Right forelimb (tissue), 1 donor: ENCODE data around the gene ATP8B2.
"Not testable (repeated sequence)": the region's sequence is repeated elsewhere in the genome, so short reads cannot be mapped to it uniquely, and the experiment has no call there.

Experiments used
- DNase-seq: peaks from one replicate; pipeline ENCODE4 v3.0.0-alpha.2; 2018

The ATP8B2 gene, protein sequence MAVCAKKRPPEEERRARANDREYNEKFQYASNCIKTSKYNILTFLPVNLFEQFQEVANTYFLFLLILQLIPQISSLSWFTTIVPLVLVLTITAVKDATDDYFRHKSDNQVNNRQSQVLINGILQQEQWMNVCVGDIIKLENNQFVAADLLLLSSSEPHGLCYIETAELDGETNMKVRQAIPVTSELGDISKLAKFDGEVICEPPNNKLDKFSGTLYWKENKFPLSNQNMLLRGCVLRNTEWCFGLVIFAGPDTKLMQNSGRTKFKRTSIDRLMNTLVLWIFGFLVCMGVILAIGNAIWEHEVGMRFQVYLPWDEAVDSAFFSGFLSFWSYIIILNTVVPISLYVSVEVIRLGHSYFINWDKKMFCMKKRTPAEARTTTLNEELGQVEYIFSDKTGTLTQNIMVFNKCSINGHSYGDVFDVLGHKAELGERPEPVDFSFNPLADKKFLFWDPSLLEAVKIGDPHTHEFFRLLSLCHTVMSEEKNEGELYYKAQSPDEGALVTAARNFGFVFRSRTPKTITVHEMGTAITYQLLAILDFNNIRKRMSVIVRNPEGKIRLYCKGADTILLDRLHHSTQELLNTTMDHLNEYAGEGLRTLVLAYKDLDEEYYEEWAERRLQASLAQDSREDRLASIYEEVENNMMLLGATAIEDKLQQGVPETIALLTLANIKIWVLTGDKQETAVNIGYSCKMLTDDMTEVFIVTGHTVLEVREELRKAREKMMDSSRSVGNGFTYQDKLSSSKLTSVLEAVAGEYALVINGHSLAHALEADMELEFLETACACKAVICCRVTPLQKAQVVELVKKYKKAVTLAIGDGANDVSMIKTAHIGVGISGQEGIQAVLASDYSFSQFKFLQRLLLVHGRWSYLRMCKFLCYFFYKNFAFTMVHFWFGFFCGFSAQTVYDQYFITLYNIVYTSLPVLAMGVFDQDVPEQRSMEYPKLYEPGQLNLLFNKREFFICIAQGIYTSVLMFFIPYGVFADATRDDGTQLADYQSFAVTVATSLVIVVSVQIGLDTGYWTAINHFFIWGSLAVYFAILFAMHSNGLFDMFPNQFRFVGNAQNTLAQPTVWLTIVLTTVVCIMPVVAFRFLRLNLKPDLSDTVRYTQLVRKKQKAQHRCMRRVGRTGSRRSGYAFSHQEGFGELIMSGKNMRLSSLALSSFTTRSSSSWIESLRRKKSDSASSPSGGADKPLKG

GRCh38 chr1:154324669-154325582 lies at the start of gene ATP8B2:
TSS of gene ATP8B2 (plus strand) at chr1:154325525. CDS start at chr1:154328142, 2,617 bp downstream.
- peak; percentile 93 for DNase-seq

GRCh38 chr1:154276797-154277196 lies 48.5 kb upstream of the ATP8B2 start:
- no peak for DNase-seq

- not testable (repeated sequence) for DNase-seq
These were observed 37.7 kb upstream of the ATP8B2 start for GRCh38 chr1:154287591-154287990.

DNA sequence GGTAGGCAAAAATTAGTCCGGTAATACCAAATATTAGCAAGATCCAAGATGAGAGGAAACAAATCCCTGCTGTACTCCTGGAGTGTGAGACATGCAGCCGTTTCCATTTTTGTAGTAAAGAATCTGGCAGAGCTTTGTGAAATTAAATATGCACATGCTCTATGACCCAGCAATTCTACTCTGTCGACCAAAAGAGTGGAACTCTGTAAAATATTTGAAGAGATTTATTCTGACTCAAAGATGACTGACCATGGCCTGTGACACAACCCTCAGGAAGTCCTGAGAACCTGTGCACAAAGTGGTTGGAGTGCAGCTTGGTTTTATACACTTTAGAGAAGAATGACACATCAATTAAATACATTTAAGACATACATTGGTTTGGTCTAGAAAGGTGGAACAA lies 36.7 kb upstream of the ATP8B2 start:
- no peak for DNase-seq

GRCh38 chr1:154290921-154291320 lies 34.4 kb upstream of the ATP8B2 start:
- DNase-seq: no peak

DNA sequence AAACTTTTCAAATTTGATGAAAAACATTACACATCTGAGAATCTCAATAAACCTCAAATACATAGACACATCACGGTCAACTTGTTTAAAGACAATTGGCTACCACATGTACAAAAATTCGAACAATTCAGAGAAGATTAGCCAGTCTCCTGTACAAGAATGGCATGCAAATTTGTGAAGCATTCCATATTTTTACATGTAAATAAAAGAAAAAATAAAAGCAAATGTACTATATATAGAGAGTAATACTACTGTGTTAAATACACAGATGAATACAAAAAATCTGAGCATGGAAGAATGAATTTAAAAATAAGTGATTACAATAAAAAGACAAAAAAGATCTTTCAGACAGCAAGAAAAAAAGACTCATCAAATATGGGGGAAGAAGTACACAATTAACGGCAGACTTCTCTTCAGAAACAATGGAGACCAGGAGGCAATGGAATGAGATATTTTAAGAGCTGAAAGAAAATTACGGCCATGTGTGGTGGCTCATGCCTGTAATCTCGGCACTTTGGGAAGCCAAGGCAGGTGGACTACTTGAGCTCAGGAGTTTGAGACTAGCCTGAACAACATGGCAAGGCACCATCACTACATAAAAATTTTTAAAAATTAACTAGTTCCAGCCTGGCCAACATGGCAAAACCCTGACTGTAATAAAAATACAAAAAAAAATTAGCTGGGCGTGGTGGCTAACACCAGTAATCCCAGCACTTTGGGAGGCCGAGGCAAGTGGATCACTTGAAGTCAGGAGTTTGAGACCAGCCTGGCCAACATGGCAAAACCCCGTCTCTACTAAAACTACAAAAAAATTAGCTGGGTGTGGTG lies 29.7 kb upstream of the ATP8B2 start:
- DNase-seq: no peak

DNA sequence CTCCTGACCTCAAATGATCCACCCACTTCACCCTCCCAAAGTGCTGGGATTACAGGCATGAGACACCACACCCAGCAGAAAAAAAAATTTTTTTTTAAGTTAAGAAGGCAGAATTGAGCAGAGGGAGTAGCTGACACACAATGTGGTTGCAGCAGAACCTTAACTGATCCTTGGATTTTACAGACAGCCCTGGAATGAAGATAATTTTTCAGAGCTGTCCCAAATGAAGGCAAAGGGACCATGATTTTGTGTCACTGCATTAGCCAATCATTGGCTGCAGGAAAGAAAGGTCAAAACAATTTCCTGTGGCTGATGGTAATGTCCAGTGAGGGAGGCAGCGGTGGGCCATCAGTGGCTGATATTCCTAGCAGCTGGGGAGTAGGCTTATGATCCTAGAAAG lies 23.7 kb upstream of the ATP8B2 start:
- DNase-seq: no peak

- no peak for DNase-seq
These were observed 20.5 kb upstream of the ATP8B2 start for GRCh38 chr1:154304664-154305337.

GRCh38 chr1:154306151-154306550 lies 19.2 kb upstream of the ATP8B2 start:
- no peak for DNase-seq

- not testable (repeated sequence) for DNase-seq
These were observed 17.6 kb upstream of the ATP8B2 start for GRCh38 chr1:154307670-154308270.

DNA sequence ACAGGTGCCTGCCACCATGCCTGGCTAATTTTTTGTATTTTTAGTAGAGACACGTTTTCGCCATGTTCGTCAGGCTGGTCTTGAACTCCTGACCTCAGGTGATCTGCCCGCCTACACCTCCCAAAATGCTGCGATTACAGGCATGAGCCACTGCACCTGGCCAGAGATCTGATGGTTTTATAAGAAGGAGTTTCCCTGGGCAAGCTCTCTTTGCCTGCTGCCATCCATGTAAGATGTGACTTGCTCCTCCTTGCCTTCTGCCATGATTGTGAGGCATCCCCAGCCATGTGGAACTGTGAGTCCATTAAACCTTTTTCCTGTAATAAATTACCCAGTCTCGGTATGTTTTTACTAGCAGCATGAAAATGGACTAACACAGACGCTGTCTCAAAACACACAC lies 16.2 kb upstream of the ATP8B2 start:
- not testable (repeated sequence) for DNase-seq

- DNase-seq: not testable (repeated sequence)
These were observed 12.9 kb upstream of the ATP8B2 start for GRCh38 chr1:154312229-154313065.

DNA sequence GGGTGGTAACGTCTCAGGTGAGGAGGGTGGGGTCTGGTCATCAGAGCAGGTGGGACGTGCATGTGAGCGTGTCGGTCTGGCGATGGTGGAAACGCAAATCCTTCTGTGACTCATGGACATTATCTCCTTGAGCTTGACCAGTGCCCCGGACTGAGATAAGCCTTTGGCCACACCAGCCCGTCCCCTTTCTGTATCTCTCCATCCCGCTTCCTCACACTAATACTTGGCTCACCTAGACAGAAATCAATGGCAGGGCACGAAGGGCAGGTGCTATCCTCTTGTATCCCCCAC lies 12.3 kb upstream of the ATP8B2 start:
- DNase-seq: no peak

GRCh38 chr1:154314226-154314625 lies 11.1 kb upstream of the ATP8B2 start:
- not testable (repeated sequence) for DNase-seq

- DNase-seq: no peak
These were observed 8.6 kb upstream of the ATP8B2 start for GRCh38 chr1:154316704-154317103.

DNA sequence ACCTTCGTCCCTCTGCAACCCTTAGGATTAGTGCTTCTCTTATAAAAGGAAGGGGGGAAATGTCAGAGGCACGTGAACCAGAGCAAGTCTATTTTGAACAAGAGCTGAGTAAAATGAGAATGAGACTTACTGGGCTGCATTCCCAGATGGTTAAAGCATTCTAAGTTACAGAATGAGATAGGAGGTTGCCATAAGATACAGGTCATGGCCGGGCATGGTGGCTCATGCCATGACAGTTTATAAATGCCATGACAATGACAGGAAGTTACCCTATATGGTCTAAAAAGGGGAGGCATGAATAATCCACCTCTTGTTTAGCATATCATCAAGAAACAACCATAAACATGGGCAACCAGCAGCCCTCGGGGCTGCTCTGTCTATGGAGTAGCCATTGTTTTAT lies 6.9 kb upstream of the ATP8B2 start:
- no peak for DNase-seq

DNA sequence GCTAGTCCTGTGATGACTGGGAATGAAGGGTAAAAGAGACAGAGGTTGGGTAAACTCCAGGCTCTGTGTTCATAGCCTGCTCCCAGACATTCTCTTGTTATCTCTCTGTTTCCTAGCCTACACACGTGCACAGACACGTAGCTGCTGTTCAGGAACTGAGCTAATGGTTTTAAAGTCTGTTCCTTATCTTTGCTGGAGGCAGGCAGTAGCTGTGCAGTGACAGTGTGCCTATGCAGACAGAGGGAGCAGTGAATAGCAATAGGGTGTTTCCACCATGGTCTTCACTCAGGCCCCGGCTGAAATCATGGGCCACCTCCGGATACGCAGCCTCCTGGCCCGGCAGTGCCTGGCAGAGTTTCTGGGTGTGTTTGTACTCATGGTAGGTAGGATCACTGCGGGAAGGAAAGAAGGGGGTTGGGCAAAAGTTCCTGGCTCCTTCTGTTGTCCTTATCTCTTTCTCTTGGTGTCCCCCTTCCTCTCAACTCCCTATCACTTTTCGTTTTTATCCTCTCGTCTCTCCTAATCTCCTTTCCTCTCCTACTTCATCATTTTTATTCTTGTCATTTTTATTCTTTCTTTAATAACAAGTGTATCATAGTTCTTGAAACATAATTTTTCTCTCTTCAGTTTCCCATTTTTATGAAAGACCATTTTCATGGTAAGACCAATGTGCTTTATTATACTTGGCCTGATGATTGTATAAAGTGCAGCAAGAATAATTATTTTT lies 4.3 kb upstream of the ATP8B2 start, which contains the start of gene AQP10:
AQP10 (plus strand) TSS at position 212 of the 727 bp plus-strand sequence; CDS start at position 275, 63 bp downstream.
- DNase-seq: no peak

DNA sequence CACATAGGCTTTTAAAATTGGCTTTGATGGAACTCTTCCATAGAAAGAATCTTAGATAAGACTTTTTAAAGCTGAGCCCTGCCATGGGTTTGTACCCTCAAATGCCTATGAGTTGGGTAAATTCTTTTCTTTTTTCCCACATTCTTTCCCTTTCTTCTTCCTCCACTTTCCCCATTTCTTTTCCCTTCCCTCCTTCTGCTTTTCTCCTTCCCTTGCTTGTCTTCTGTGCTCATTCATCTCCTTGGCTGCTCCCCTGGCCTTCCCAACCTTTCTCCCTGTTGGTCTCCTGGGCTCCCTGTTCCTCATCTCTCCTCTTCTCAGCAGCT lies 3.8 kb upstream of the ATP8B2 start:
- DNase-seq: not testable (repeated sequence)

DNA sequence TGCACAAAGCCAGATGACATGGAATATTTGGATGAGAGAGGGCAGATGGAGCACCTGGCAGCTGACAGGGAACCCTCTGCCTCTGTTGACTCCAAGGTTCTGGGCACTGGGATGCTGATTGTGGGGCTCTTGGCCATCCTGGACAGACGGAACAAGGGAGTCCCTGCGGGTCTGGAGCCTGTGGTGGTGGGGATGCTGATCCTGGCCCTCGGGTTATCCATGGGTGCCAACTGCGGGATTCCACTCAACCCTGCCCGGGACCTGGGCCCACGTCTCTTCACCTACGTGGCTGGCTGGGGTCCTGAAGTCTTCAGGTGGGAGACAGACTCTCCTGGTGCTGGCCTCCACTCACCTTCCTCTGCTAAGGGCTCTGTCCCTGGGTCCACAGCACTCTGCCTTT lies 1.8 kb upstream of the ATP8B2 start:
- DNase-seq: no peak
